HG03135 (cell line): Measurements from ENCODE around the gene CD48.
"Not testable (repeated sequence)": the region's sequence is repeated elsewhere in the genome, so short reads cannot be mapped to it uniquely, and the experiment has no call there.

Experiments used
- ATAC-seq: cut with Tn5 transposase; IDR thresholded peaks from one replicate; pipeline ENCODE4 v1.9.1; 2021; ENCODE audit warnings: mild to moderate bottlenecking, moderate library complexity; ENCODE audit not compliant: unreplicated experiment

Gene CD48

GRCh38 chr1:160656737-160657136 is 54.9 kb downstream of the CD48 start:
- no peak for ATAC-seq

- ATAC-seq = no peak
Observed at GRCh38 chr1:160653620-160654016, 58.0 kb downstream of the CD48 start.

GRCh38 chr1:160652924-160653619 is 58.5 kb downstream of the CD48 start:
- no peak for ATAC-seq

GRCh38 chr1:160652065-160652641 is 59.5 kb downstream of the CD48 start:
- ATAC-seq = not testable (repeated sequence)

- no peak for ATAC-seq
Observed at GRCh38 chr1:160651433-160652064, 60.1 kb downstream of the CD48 start.

- peak; percentile 7 for ATAC-seq
Observed at GRCh38 chr1:160647329-160647720, 64.3 kb downstream of the CD48 start.

- peak; percentile 48 for ATAC-seq
Observed at GRCh38 chr1:160646711-160647328, 64.8 kb downstream of the CD48 start, which contains the start of gene SLAMF1. Gene SLAMF1, minus strand, starts transcription at chr1:160647044. Its CDS starts 99 bp downstream, at chr1:160646945.

- no peak for ATAC-seq
Observed at GRCh38 chr1:160646180-160646579, 65.4 kb downstream of the CD48 start.

- ATAC-seq = no peak
Observed at GRCh38 chr1:160645386-160646130, 66.1 kb downstream of the CD48 start.

GRCh38 chr1:160644399-160644798 is 67.2 kb downstream of the CD48 start:
- no peak for ATAC-seq

GRCh38 chr1:160643138-160643537 is 68.5 kb downstream of the CD48 start:
- ATAC-seq = no peak

GRCh38 chr1:160642281-160642644 is 69.4 kb downstream of the CD48 start:
- no peak for ATAC-seq

- ATAC-seq = no peak
Observed at GRCh38 chr1:160641323-160642280, 70.0 kb downstream of the CD48 start.

- no peak for ATAC-seq
Observed at GRCh38 chr1:160640359-160641123, 71.1 kb downstream of the CD48 start.

GRCh38 chr1:160639652-160640051 is 72.0 kb downstream of the CD48 start:
- ATAC-seq = no peak

GRCh38 chr1:160638926-160639325 is 72.7 kb downstream of the CD48 start:
- ATAC-seq = no peak

- ATAC-seq = no peak
Observed at GRCh38 chr1:160638540-160638857, 73.1 kb downstream of the CD48 start.

GRCh38 chr1:160637821-160638539 is 73.6 kb downstream of the CD48 start:
- ATAC-seq = no peak

- no peak for ATAC-seq
Observed at GRCh38 chr1:160637065-160637464, 74.6 kb downstream of the CD48 start.
